GM11168 (cell line): ENCODE measurements around the gene INPP1.
"Not testable (repeated sequence)": the region's sequence is repeated elsewhere in the genome, so short reads cannot be mapped to it uniquely, and the experiment has no call there.

Experiments used
- in situ Hi-C: fragments of 300-500 bp; cut with MboI; formaldehyde crosslinking; loops from one replicate; pipeline ENCODE4 v1.12.0; 2022; ENCODE audit warnings: low sequenced_read_pairs; ENCODE audit not compliant: unreplicated experiment

The INPP1 gene

GRCh38 chr2:190328573-190329147 is 14.7 kb upstream of the INPP1 start:
- in situ Hi-C loops: no loop called here

- in situ Hi-C loops: no loop called here
These were observed 10.0 kb upstream of the INPP1 start for GRCh38 chr2:190333395-190333794.

GRCh38 chr2:190333928-190334327 is 9.5 kb upstream of the INPP1 start:
- in situ Hi-C loops: no loop called here

GRCh38 chr2:190334479-190335224 is 8.7 kb upstream of the INPP1 start:
- in situ Hi-C loops: no loop called here

GRCh38 chr2:190335225-190335559 is 8.2 kb upstream of the INPP1 start:
- in situ Hi-C loops: no loop called here

- in situ Hi-C loops: not testable (repeated sequence)
These were observed 7.8 kb upstream of the INPP1 start for GRCh38 chr2:190335584-190335983.

- in situ Hi-C loops: no loop called here
These were observed 7.0 kb upstream of the INPP1 start for GRCh38 chr2:190336420-190336819.

GRCh38 chr2:190338453-190338852 is 4.9 kb upstream of the INPP1 start:
- in situ Hi-C loops: no loop called here

GRCh38 chr2:190339394-190339793 is 4.0 kb upstream of the INPP1 start:
- in situ Hi-C loops: no loop called here

GRCh38 chr2:190340369-190340768 is 3.0 kb upstream of the INPP1 start:
- in situ Hi-C loops: no loop called here

- in situ Hi-C loops: no loop called here
These were observed 778 bp upstream of the INPP1 start for GRCh38 chr2:190342611-190343010.

GRCh38 chr2:190343089-190343535 is 277 bp upstream of the INPP1 start:
- in situ Hi-C loops: no loop called here

- in situ Hi-C loops: no loop called here
These were observed 963 bp downstream of the INPP1 start for GRCh38 chr2:190344276-190344827.

GRCh38 chr2:190350371-190350770 is 7.0 kb downstream of the INPP1 start:
- in situ Hi-C loops: no loop called here

- in situ Hi-C loops: no loop called here
These were observed 8.6 kb downstream of the INPP1 start for GRCh38 chr2:190351955-190352354.

GRCh38 chr2:190352668-190353536 is 9.5 kb downstream of the INPP1 start:
- in situ Hi-C loops: no loop called here

- in situ Hi-C loops: no loop called here
These were observed 10.1 kb downstream of the INPP1 start for GRCh38 chr2:190353537-190353899.

- in situ Hi-C loops: no loop called here
These were observed 10.8 kb downstream of the INPP1 start for GRCh38 chr2:190354003-190354690.

- in situ Hi-C loops: no loop called here
These were observed 12.7 kb downstream of the INPP1 start for GRCh38 chr2:190355968-190356644.

GRCh38 chr2:190357600-190357999 is 14.2 kb downstream of the INPP1 start:
- in situ Hi-C loops: no loop called here
